Natural killer cell treated with Interleukin-12 subunit alpha and Interleukin-12 subunit beta and Interleukin-15 and Interleukin-18, amount 100 ng/mL, for 72 hours (primary cell): ENCODE results near the gene STIM1. TPM values are rescaled to one million over a fixed set of nuclear protein-coding genes. Genes with fewer than 3 reads are reported as not detected.

ENCODE experiments used
- ATAC-seq, 2 donors: fragments of 150-1000 bp; cut with Tn5 transposase in 1 of 2; sonication (Bioruptor Pico), chemical (Tn5 transposase) in 1 of 2; 2 replicates each; pipeline ENCODE4 v1.10.0; 2021
- DNase-seq: peaks from one replicate; pipeline ENCODE4 v3.0.0; 2022; ENCODE audit warnings: low spot score
- H3K27ac Mint-ChIP-seq, 2 donors: 1 replicate in 1 of 2; 2 replicates in 1 of 2; pipeline ENCODE4 v1.8.0; 2022; ENCODE audit warnings: mixed read lengths in 2 of 2, mild to moderate bottlenecking in 1 of 2, moderate library complexity in 1 of 2
- H3K27me3 Mint-ChIP-seq, 2 donors: 1 replicate in 1 of 2; 2 replicates in 1 of 2; pipeline ENCODE4 v1.8.0; 2022; ENCODE audit warnings: mixed read lengths in 2 of 2
- H3K36me3 Mint-ChIP-seq: one replicate; pipeline ENCODE4 v1.8.0; 2022; ENCODE audit warnings: mixed read lengths
- H3K4me1 Mint-ChIP-seq, 2 donors: 1 replicate in 1 of 2; 2 replicates in 1 of 2; pipeline ENCODE4 v1.8.0; 2022; ENCODE audit warnings: low read depth in 2 of 2, mixed read lengths in 2 of 2, mild to moderate bottlenecking in 1 of 2
- H3K4me3 Mint-ChIP-seq: one replicate; pipeline ENCODE4 v1.8.0; 2022; ENCODE audit warnings: mixed read lengths
- H3K9me3 Mint-ChIP-seq: 2 replicates; pipeline ENCODE4 v1.8.0; 2022; ENCODE audit warnings: mixed read lengths
- total RNA-seq, 2 donors: library from RNA; stranded (reverse); gene quantifications; one replicate each; pipeline ENCODE4 v1.2.3, GENCODE V29; 2022

The STIM1 gene
- total RNA-seq, 2 donors from 2014 or later: 83.9 to 85.9 TPM

GRCh38 chr11:3906166-3906565 lies 50.7 kb downstream of the STIM1 start:
- ATAC-seq: no peak
- peak overlapping the region in 1 of 2 donors; percentile 81 for H3K27ac Mint-ChIP-seq
- no peak overlapping the region for H3K4me3 Mint-ChIP-seq
- no peaks in the 10 kb centered on the region for H3K36me3 Mint-ChIP-seq
- H3K4me1 Mint-ChIP-seq: peaks cover 60 to 70% of the 10 kb centered on the region in 2 donors
- no peaks in the 10 kb centered on the region for H3K9me3 Mint-ChIP-seq
- H3K27me3 Mint-ChIP-seq: no peaks in the 10 kb centered on the region
- no peak for DNase-seq

- Mint-ChIP-seq H3K27ac (peak overlapping the region; percentile 0 to 6), H3K4me3 (no peak overlapping the region), H3K9me3 (no peaks in the 10 kb centered on the region), H3K27me3 (no peaks in the 10 kb centered on the region), H3K4me1 (peaks cover 59 to 63% of the 10 kb centered on the region in 2 donors), H3K36me3 (no peaks in the 10 kb centered on the region)
- DNase-seq: no peak
- peak in 1 of 2 donors; percentile 56 for ATAC-seq
These were observed 52.1 kb downstream of the STIM1 start for GRCh38 chr11:3907590-3907989.

- no peak overlapping the region for H3K27ac Mint-ChIP-seq
- no peaks in the 10 kb centered on the region for H3K27me3 Mint-ChIP-seq
- no peaks in the 10 kb centered on the region for H3K9me3 Mint-ChIP-seq
- ATAC-seq (no peak), DNase-seq (no peak)
- no peak overlapping the region for H3K4me3 Mint-ChIP-seq
- H3K36me3 Mint-ChIP-seq: no peaks in the 10 kb centered on the region
- peaks cover 50 to 63% of the 10 kb centered on the region in 2 donors for H3K4me1 Mint-ChIP-seq
These were observed 54.4 kb downstream of the STIM1 start for GRCh38 chr11:3909901-3910300.

GRCh38 chr11:3911908-3912505 lies 56.5 kb downstream of the STIM1 start:
- Mint-ChIP-seq H3K4me1 (peaks cover 45 to 51% of the 10 kb centered on the region in 2 donors), H3K27ac (peak overlapping the region; percentile 38 to 61), H3K9me3 (no peaks in the 10 kb centered on the region), H3K36me3 (no peaks in the 10 kb centered on the region), H3K27me3 (no peaks in the 10 kb centered on the region), H3K4me3 (no peak overlapping the region)
- DNase-seq (no peak), ATAC-seq (no peak)

- H3K36me3 Mint-ChIP-seq: no peaks in the 10 kb centered on the region
- ATAC-seq (no peak), DNase-seq (no peak)
- peaks cover 51 to 55% of the 10 kb centered on the region in 2 donors for H3K4me1 Mint-ChIP-seq
- no peak overlapping the region for H3K4me3 Mint-ChIP-seq
- peak overlapping the region; percentile 7 to 10 for H3K27ac Mint-ChIP-seq
- H3K9me3 Mint-ChIP-seq: no peaks in the 10 kb centered on the region
- H3K27me3 Mint-ChIP-seq: no peaks in the 10 kb centered on the region
These were observed 58.5 kb downstream of the STIM1 start for GRCh38 chr11:3913921-3914320.

- peaks cover 53 to 62% of the 10 kb centered on the region in 2 donors for H3K4me1 Mint-ChIP-seq
- ATAC-seq (no peak), DNase-seq (no peak)
- no peak overlapping the region for H3K4me3 Mint-ChIP-seq
- no peaks in the 10 kb centered on the region for H3K27me3 Mint-ChIP-seq
- no peaks in the 10 kb centered on the region for H3K36me3 Mint-ChIP-seq
- no peaks in the 10 kb centered on the region for H3K9me3 Mint-ChIP-seq
- H3K27ac Mint-ChIP-seq: peak overlapping the region; percentile 7 to 54
These were observed 59.3 kb downstream of the STIM1 start for GRCh38 chr11:3914805-3915204.

GRCh38 chr11:3916962-3917361 lies 61.5 kb downstream of the STIM1 start:
- H3K9me3 Mint-ChIP-seq: no peaks in the 10 kb centered on the region
- peaks cover 56 to 68% of the 10 kb centered on the region in 2 donors for H3K4me1 Mint-ChIP-seq
- DNase-seq: no peak
- no peak for ATAC-seq
- peak overlapping the region; percentile 82 to 92 for H3K27ac Mint-ChIP-seq
- H3K4me3 Mint-ChIP-seq: no peak overlapping the region
- no peaks in the 10 kb centered on the region for H3K27me3 Mint-ChIP-seq
- no peaks in the 10 kb centered on the region for H3K36me3 Mint-ChIP-seq

- H3K9me3 Mint-ChIP-seq: no peaks in the 10 kb centered on the region
- peak overlapping the region; percentile 82 to 92 for H3K27ac Mint-ChIP-seq
- H3K4me3 Mint-ChIP-seq: peak overlapping the region; percentile 59
- no peaks in the 10 kb centered on the region for H3K27me3 Mint-ChIP-seq
- peaks cover 51 to 55% of the 10 kb centered on the region in 2 donors for H3K4me1 Mint-ChIP-seq
- DNase-seq (peak; percentile 88), ATAC-seq (peak; percentile 88 to 90)
- H3K36me3 Mint-ChIP-seq: no peaks in the 10 kb centered on the region
These were observed 64.8 kb downstream of the STIM1 start for GRCh38 chr11:3920148-3920852.

GRCh38 chr11:3922056-3922455 lies 66.6 kb downstream of the STIM1 start:
- ATAC-seq: peak; percentile 39 to 59

GRCh38 chr11:3925513-3925912 lies 70.0 kb downstream of the STIM1 start:
- no peak for ATAC-seq
- Mint-ChIP-seq H3K36me3 (no peaks in the 10 kb centered on the region), H3K27ac (no peak overlapping the region), H3K4me1 (peaks cover 23 to 38% of the 10 kb centered on the region in 2 donors), H3K9me3 (no peaks in the 10 kb centered on the region), H3K27me3 (no peaks in the 10 kb centered on the region), H3K4me3 (no peak overlapping the region)
- no peak for DNase-seq

More at GRCh38 chr11:3922056-3922455, 66.6 kb downstream of the STIM1 start:
- Mint-ChIP-seq H3K4me3 (peak overlapping the region; percentile 58), H3K27me3 (no peaks in the 10 kb centered on the region), H3K27ac (peak overlapping the region; percentile 82 to 92), H3K4me1 (peaks cover 48 to 52% of the 10 kb centered on the region in 2 donors), H3K36me3 (no peaks in the 10 kb centered on the region), H3K9me3 (no peaks in the 10 kb centered on the region)
- no peak for DNase-seq

- DNase-seq (no peak), ATAC-seq (no peak)
- no peaks in the 10 kb centered on the region for H3K9me3 Mint-ChIP-seq
- peaks cover 23 to 38% of the 10 kb centered on the region in 2 donors for H3K4me1 Mint-ChIP-seq
- H3K36me3 Mint-ChIP-seq: no peaks in the 10 kb centered on the region
- no peak overlapping the region for H3K4me3 Mint-ChIP-seq
- no peaks in the 10 kb centered on the region for H3K27me3 Mint-ChIP-seq
- peak overlapping the region in 1 of 2 donors; percentile 29 for H3K27ac Mint-ChIP-seq
These were observed 71.1 kb downstream of the STIM1 start for GRCh38 chr11:3926458-3927095.

- DNase-seq: no peak
- Mint-ChIP-seq H3K27ac (peak overlapping the region in 1 of 2 donors; percentile 29), H3K9me3 (no peaks in the 10 kb centered on the region), H3K4me1 (peaks cover 16 to 38% of the 10 kb centered on the region in 2 donors), H3K4me3 (no peak overlapping the region), H3K36me3 (no peaks in the 10 kb centered on the region), H3K27me3 (no peaks in the 10 kb centered on the region)
- no peak for ATAC-seq
These were observed 71.8 kb downstream of the STIM1 start for GRCh38 chr11:3927129-3927796.

GRCh38 chr11:3929232-3929631 lies 73.8 kb downstream of the STIM1 start:
- Mint-ChIP-seq H3K9me3 (no peaks in the 10 kb centered on the region), H3K36me3 (no peaks in the 10 kb centered on the region), H3K27me3 (no peaks in the 10 kb centered on the region), H3K4me3 (no peak overlapping the region), H3K27ac (peak overlapping the region in 1 of 2 donors; percentile 77), H3K4me1 (peaks cover 27 to 43% of the 10 kb centered on the region in 2 donors)
- DNase-seq (no peak), ATAC-seq (no peak)
